ENCODE data around the gene GMPS.
A peak's percentile ranks its signal among the peaks of the same experiment; 100 is the strongest.

Gene GMPS

GRCh38 chr3:155890671-155891190 lies 20.3 kb downstream of the GMPS start:
- peak; percentile 77 for DNase-seq (ENCODE audit: low read depth)
- H3K4me3 ChIP-seq (replicated peaks; ENCODE audit: low read depth, low read length): no peak overlapping the region
- TF ChIP-seq CTCF (IDR thresholded peaks at IDR 0.05; ENCODE audit: low read length, missing control alignments): no peak

DNA sequence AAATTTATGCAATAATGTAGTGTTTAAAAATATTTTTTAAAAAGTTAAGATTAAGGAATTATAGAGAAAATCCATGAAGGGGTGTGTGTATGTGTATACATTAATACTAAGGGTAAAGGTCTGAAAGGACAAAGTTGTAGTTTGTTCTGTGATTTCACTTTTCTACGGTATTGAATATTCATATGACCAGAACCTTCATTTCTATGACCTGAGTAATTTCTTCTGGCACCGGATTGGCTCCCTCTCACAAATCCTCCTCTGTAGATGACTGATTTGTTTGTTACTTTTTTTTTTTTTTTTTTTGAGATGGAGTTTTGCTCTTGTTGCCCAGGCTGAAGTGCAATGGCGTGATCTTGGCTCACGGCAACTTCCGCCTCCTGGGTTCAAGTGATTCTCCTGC lies 20.9 kb downstream of the GMPS start:
- no peak overlapping the region for H3K4me3 ChIP-seq (replicated peaks; ENCODE audit: low read depth, low read length)
- DNase-seq (ENCODE audit: low read depth): peak; percentile 17
- no peak for TF ChIP-seq CTCF (IDR thresholded peaks at IDR 0.05; ENCODE audit: low read length, missing control alignments)

- no peak overlapping the region for H3K4me3 ChIP-seq (replicated peaks; ENCODE audit: low read depth, low read length)
- TF ChIP-seq CTCF (IDR thresholded peaks at IDR 0.05; ENCODE audit: low read length, missing control alignments): no peak
- DNase-seq (ENCODE audit: low read depth): no peak
Measured at GRCh38 chr3:155895379-155895900, 25.0 kb downstream of the GMPS start.

DNA sequence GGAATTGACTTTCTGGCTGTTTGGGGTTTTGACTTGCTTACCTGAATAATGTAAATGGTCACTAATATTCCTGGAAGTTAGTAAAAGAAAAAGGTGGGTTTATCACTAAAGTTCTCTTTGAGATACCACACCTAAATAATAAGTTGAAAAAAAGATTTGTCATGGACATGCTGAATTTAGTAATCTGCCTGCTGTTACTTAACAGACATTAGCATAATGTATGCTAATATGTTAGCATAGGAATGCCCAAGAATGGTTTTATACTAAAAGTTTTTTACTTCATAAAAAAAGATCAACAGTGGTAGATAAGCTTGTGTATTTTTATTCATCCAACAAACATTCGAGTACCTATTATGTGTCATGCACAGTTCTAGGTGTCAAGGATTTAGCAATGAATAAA lies 36.5 kb downstream of the GMPS start:
- no peak for TF ChIP-seq CTCF (IDR thresholded peaks at IDR 0.05; ENCODE audit: low read length, missing control alignments)
- no peak for DNase-seq (ENCODE audit: low read depth)
- H3K4me3 ChIP-seq (replicated peaks; ENCODE audit: low read depth, low read length): no peak overlapping the region

DNA sequence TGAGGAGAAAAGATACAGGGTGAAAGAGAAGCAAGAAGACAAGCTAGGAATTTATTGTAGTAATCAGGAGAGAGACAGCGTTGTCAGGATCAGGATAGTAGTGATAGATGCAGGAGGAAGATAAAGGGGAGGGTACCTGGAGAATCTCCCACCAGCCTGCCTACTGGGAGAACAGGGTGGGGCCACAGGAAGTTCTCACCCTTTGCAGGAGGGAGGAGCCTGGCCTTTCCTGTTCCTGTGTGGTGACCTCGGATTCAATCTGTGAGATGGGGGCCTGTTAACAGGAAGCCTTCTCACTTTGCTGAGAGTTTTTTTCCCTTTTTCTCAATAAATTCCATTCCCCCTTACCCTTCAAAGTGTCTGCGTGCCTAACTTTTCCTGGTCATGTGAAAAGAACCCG lies 37.6 kb downstream of the GMPS start:
- no peak overlapping the region for H3K4me3 ChIP-seq (replicated peaks; ENCODE audit: low read depth, low read length)
- no peak for TF ChIP-seq CTCF (IDR thresholded peaks at IDR 0.05; ENCODE audit: low read length, missing control alignments)
- DNase-seq (ENCODE audit: low read depth): no peak

- DNase-seq (ENCODE audit: low read depth): no peak
- H3K4me3 ChIP-seq (replicated peaks; ENCODE audit: low read depth, low read length): no peak overlapping the region
- TF ChIP-seq CTCF (IDR thresholded peaks at IDR 0.05; ENCODE audit: low read length, missing control alignments): no peak
Measured at GRCh38 chr3:155908605-155909004, 38.2 kb downstream of the GMPS start.

GRCh38 chr3:155912090-155912489 lies 41.6 kb downstream of the GMPS start:
- no peak for TF ChIP-seq CTCF (IDR thresholded peaks at IDR 0.05; ENCODE audit: low read length, missing control alignments)
- no peak overlapping the region for H3K4me3 ChIP-seq (replicated peaks; ENCODE audit: low read depth, low read length)
- no peak for DNase-seq (ENCODE audit: low read depth)

Measured in fibroblast of pulmonary artery (primary cell).